NCI-H2227 (cell line): ENCODE data around the gene CYSRT1.
A peak's percentile ranks its signal among the peaks of the same experiment; 100 is the strongest.

Experiments used
- DNase-seq: peaks from one replicate; lab custom pipeline; 2025; ENCODE audit not compliant: unreplicated experiment; lab: John Stamatoyannopoulos, UW

Gene CYSRT1

DNA sequence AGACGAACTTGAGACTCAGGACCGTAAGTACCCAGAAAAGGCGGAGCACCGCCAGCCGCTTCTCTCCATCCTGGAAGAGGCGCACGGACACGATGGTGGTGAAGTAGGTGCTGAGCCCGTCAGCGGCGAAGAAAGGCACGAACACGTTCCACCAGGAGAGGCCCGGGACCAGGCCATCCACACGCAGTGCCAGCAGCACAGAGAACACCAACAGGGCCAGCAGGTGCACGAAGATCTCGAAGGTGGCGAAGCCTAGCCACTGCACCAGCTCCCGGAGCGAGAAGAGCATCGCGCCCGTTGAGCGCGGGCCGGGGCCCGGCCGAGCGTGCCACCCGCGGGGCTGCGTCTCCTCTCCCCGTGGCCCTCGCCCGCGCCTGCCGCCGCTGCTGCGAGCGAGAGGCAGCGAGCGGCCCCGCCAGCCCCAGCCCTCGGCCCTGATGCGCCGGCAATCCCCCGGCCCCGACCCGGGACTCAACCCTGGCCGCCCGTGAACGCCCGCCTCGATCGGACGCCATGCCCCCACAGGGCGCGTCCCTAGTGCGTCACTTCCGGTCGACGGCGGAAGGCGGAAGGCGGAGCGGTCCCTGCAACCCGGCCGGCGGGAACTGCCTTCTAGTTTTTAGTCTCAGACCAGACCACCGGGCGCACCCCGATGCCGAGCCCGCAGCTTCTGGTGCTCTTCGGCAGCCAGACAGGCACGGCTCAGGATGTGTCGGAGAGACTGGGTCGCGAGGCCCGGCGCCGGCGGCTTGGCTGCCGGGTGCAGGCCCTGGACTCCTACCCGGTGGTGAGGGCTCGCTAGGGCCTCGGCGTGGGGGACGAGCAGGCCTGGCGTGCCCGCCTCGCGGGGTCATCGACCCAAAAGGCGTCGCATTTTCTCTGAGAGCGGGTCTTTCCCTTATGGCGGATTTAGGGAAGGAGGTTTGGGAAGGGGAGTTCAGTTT is 19.6 kb upstream of the CYSRT1 start, which contains the start of the genes NDOR1 and TMEM203:
Gene NDOR1 (plus strand): TSS at position 575 of the 944 bp plus-strand sequence. CDS start 78 bp downstream, at position 653.
Gene TMEM203 (minus strand): TSS at position 523 of the 944 bp plus-strand sequence. CDS start 234 bp downstream, at position 289.
- peak; percentile 90 for DNase-seq

DNA sequence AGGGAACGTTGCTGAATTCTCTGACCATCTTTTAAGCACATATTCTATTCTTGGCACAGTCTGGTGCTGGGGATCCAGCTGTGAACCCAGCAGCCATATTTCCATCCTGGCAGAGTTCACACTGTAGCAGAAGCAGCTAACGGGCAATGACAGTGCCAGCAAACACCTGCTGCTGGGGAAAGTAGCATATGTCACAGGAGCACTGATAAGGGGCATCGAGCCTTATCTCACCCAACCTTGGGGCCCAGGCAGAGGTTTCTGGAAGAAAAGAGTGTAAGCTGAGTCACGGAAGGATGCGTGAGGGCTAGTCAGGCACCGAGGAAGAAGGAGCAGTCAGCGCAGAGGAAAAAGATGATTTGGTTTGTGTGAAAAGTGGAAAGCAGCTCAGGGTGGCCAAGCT is 18.4 kb upstream of the CYSRT1 start:
- DNase-seq: no peak

DNA sequence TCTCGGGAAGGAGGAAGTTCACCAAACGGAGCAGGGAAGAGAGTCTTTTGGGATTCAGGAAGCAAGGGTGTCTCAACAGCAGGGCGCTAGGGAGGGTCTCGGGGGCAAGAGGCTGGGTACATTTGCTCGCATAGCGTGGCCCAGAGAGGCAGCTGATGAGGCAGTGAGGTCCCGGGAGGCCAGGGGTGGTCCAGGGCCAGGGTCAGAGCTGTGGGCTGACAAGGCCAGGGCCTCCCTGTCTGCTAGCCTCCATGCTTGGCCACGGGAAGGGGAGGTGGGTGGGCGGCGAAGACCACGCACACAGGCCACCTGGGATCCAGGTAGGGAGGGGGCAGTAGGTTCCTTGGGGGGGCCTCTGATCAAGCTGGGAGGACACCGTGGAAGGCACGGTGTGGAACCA is 13.4 kb upstream of the CYSRT1 start:
- no peak for DNase-seq

DNA sequence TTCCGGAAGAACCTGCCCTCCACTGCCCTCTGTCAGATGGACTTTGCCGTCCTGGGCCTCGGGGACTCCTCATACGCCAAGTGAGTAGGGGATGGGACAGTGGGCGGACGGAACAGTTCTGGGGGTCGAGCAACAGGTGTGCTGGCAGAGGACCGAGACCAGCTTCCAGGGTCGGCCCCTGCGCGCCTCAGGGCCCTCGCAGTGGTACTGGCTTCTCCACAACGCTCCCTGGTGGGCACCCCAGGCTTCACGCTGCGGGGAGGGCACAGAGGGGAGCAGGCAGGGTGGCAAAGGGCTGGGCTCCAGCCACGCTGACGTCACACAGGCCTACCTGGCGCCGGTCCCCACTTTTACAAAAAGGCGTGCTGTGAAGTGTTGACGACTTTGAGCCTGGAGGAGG is 12.5 kb upstream of the CYSRT1 start:
- no peak for DNase-seq

DNA sequence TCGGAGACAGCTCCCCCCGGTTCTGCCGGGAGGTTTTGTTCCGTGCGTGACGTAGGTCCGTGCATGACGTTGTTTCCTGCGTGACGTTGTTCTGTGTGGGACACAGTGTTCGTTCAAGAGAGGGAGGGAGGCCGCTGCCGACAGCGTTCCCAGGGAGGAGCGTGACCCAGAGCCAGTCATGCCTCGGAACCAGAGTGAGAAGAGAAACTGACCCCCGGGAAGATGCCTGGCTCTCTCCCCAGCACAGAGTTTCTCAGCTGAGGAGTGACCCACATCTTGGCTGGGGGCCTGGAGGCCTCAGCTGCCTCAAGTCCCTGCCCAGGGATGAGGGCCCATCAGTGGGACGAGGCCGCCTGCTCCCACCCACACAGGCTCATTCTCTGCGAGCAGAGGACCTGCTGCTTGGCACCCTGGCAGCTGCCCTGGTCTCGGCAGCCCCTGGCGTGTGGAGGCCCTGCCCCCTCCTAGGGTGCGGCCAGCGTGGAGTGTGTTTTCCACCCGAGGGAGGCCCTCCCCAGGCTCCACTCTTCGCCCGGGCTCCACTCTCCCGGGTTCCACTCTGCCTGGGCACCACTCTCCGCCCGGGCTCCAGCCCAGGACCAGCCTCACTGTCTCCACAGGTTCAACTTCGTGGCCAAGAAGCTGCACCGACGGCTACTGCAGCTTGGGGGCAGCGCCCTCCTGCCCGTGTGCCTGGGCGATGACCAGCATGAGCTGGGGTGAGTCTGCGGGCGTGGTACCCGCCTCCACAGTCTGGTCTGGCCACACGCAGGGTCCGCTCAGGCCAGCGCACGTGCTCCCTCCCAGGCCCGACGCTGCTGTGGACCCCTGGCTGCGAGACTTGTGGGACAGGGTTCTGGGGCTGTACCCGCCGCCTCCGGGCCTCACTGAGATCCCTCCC is 11.6 kb upstream of the CYSRT1 start:
- DNase-seq: no peak

DNA sequence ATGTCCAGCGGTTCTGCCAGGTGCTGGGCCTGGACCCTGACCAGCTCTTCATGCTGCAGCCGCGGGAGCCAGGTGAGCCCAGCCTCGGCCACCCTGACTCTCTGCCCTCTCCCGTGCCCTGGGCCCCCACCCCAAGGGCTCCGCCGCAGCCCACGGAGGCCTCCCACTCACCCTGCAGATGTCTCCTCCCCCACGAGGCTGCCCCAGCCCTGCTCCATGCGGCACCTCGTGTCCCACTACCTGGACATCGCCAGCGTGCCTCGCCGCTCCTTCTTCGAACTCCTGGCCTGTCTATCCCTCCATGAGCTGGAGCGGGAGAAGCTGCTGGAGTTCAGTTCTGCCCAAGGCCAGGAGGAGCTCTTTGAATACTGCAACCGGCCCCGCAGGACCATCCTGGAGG is 10.4 kb upstream of the CYSRT1 start:
- DNase-seq: no peak

DNA sequence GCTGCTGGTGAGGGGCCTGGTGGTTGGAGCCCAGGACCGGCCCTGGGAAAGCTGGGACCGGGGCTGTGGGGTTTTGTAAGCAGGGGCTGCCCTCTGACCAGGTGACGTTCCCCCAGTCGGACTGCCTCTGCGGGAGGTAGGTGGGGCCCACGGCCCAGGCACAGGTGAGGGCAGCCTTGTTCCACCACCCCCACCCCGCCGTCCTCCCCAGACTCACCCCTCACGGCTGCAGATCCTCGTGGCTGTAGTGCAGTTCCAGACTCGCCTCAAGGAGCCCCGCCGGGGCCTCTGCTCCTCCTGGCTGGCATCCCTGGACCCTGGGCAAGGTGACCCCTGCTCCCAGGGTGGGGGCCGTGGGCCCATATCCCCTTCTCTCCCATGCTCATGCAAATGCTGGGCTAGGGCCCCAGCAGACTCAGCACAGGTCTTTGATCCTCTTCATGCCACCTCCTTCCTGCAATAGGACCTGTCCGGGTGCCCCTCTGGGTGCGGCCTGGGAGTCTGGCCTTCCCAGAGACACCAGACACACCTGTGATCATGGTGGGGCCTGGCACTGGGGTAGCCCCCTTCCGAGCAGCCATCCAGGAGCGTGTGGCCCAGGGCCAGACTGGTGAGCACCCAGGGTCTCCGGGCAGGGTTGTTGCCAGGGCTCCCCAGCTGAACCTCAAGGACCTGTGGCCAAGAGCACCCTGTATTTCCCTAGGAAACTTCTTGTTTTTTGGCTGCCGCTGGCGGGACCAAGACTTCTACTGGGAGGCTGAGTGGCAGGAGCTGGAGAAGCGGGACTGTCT is 9.6 kb upstream of the CYSRT1 start:
- DNase-seq: no peak

DNA sequence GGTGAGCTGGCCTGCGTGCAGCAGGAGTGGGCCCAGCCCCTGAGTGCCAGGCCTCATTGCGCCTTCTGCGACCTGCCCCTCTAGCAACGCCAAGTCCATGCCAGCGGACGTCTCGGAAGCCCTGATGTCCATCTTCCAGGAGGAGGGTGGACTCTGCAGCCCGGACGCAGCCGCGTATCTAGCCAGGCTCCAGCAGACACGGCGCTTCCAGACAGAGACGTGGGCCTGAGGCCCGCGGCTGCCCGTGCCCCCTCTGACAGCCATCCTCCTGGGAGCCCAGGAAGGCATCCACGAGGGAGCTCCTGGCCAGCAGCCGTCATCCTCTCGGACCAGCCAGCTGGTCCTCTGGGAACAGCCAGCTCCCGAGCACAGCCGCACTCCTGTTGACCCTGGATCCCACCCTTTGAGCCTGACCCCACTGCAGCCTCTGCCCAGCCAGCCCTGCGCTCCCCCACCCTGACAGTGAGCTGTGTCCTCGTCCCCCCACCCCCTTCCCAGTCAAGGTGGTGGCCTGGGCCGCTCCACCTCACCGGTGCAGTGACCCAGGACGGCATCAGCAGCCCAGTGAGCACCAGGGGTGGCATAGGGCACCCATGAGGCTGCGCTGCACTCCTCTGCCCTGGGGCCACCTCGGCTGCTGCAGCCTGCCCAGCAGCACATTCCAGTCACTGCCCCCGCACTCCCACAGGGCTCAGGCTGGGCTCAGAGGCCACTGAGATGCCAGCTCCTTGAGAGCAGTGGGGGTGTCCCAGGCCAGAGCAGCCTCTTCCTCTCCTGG is 8.6 kb upstream of the CYSRT1 start:
- DNase-seq: no peak

DNA sequence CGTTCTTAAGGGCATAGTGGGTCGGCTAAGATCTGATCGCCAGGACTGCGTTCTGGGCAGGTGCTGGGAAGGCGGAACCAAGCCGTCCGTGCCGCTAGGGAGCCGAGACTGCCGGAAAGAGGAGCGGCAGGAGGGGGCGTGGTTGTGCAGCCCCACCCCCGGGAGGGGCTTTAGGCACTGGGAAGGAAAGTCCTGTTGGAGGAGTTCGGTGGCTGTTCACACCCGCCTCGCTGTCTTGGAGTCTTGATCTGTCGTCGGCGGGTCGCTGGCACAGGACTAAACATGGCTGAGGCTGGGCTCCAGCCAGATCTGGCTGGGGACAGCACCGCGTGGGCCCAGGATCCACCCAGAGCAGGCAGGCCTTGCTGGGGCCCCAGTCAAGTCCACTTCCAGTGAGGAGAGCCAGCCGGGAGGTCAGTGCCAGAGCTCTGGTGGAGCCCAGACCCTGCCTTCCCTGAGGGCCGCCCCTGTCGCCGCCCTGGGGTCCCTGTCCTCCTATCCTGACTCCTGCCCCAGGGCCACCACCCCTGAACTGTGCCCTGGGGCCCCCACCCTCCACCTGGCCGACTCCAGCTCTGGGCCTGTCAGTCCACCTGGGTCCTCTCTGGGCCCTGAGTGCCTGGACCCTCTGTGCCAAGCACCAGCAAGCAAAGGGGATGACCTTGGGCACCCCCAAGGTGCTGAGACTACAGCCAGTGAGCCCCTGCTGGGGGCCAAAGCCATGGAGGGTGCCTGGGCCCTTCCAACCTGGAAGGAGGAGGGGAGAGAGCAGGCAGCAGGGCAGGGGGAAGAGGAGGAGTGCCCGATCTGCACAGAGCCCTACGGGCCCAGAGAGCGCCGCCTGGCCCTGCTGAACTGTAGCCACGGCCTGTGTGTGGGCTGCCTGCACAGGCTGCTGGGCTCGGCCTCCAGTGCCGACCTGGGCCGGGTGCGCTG is 7.4 kb upstream of the CYSRT1 start:
- peak; percentile 84 for DNase-seq

DNA sequence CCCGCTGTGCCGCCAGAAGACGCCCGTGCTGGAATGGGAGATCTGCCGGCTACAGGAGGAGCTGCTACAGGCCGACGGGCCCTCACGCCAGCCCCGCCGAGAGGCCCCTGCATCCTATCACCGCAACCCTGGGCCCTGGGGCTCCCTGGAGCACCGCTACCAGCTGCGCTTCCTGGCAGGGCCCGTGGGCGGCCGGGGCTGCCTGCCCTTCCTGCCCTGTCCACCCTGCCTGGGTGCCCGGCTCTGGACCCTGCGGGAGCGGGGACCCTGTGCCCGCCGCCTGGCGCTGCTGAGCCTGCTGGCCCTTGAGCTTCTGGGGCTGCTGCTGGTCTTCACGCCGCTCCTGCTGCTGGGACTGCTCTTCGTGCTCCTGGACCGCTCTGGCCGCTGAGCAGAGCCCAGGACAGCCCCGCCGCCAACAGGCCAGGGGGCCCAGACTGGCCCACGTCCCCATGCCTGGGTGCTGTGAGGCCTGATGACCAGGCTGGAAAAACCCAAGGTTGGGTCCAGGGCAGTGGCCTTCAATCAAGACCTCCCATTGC is 6.7 kb upstream of the CYSRT1 start:
- DNase-seq: no peak

DNA sequence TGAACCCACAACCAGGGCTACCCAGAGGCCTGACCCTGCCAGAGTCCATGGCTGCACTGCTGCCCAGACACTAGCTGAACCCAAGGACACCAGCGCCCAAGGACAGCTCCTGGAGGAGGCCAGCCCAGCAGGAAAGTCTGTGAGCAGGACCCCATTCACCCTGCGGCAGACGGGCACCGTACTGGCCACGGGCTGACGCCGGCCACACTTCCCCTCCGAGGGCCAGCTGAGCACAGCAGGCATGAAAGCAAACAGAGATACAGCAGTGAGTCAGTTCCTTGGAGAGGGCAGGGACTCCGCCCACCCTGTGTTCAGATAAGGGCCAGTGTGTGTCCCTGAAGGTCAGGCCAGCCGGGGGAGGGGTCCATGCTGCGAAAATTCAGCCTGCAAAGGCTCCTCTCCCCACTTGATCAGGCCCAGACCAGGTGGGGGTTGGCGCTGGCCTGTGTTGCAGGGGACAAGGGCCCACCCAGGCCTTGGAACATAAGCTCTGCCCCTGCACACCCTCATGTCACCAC is 6.2 kb upstream of the CYSRT1 start:
- no peak for DNase-seq

DNA sequence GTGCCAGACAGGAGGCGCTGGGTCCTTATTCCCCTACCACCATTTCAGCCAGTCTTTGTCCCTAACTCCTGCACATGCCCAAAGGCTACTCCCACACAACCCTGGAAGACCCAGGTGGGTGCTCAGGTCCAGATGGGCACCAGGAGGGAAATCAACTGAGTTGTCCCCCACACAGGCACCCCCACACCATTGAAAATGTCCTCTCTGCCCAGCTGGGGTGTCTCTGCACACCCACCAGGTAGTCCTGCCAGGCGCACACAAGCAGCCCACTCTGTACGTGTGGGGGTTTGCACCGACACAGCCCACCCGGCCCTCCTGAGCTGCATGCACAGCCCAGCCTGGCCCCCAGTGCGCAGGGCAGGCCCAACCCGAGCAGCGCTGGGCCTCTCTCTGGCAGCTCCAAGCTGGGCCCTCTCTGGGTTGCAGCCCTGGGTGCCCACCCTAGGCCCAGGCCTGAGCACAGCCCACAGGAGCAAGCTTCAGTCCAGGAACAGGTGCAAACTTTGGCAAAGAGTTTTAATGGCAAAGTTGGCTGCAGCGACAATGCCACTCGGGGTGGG is 5.1 kb upstream of the CYSRT1 start:
- no peak for DNase-seq

DNA sequence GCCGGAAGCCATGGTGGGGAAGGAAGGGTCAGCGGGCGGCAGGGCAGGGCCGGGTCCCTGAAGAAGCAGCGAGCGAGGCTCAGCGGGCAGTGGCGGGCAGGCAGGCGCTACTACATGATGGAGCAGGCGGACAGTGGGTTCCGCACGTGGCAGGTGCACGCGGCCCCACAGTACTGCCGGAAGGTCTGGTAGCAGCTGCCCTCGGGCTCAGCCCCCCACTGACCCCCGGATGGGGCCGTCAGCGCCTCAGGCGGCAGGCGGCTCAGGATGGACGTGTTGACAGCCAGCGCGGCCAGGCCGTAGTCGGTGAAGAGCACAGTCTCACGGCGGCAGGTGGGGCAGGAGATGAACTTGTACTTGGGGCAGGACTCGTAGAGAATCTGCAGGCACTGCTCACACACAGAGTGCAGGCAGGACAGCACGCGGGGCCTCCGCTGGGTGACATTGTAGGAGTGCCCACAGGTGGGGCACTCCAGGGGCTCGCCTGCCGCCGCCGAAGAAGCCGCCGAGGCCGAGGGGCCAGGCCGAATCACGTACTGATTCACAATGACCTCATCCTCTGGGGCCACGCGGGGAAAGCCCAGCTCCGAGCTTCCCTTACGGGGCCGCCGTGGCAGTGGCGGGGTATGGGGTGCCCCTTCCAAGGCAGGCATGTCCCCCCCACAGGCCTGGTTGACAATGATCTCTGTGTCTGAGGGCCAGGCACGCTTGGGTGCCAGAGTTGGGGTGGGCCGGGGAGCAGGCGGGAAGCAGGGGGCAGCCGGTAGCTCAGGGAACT is 4.5 kb upstream of the CYSRT1 start:
- no peak for DNase-seq

DNA sequence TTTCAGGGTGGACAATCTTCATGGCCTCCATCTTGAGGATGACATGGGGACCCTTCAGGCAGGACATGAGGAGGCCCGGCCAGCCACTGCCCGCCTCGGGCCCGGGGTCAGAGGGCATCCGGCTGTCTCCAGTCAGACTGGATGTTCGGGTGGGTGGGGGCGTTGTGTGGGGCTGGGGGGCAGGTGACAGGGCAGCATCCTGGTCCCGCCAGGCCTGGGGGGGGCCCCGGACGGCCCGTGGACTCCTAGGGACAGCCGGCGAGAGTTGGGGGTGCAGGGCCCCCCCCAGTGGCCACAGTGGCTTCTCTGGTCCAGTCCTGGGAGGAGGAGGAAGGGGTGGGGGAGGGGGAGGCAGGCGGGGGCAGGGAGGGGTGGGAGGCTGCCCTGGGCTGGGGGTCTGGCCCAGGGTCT is 3.9 kb upstream of the CYSRT1 start:
- DNase-seq: no peak

DNA sequence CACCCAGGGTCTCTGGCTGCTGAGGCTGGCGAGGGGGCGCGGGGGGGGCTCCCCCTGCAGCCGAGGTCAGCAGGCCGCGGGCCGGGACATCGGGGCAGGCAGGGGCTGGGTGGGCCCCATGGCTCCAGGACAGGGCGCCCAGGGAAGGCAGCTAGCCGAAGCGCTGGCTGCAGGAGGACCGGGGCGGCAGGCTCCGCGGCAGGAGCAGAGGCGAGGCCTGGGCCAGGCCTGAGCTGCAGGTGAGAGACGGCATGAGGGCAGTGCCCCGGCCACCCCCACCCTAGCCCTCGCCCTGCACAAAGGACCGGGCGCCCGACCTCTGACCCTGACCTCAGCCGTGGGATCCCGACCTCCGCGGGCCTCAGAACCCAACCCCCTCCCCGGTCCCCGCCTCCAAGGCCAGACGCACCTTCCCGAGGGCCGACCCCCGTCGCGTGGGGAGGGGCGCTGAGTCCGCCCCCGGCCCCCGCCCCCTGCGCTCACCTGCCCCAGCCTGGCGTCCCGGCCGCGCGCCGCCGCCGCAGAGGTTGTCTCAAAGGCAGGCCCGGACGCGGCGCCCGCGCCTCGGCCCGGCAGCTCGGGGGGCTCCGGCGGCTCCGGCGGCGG is 3.4 kb upstream of the CYSRT1 start:
- peak; percentile 43 for DNase-seq

DNA sequence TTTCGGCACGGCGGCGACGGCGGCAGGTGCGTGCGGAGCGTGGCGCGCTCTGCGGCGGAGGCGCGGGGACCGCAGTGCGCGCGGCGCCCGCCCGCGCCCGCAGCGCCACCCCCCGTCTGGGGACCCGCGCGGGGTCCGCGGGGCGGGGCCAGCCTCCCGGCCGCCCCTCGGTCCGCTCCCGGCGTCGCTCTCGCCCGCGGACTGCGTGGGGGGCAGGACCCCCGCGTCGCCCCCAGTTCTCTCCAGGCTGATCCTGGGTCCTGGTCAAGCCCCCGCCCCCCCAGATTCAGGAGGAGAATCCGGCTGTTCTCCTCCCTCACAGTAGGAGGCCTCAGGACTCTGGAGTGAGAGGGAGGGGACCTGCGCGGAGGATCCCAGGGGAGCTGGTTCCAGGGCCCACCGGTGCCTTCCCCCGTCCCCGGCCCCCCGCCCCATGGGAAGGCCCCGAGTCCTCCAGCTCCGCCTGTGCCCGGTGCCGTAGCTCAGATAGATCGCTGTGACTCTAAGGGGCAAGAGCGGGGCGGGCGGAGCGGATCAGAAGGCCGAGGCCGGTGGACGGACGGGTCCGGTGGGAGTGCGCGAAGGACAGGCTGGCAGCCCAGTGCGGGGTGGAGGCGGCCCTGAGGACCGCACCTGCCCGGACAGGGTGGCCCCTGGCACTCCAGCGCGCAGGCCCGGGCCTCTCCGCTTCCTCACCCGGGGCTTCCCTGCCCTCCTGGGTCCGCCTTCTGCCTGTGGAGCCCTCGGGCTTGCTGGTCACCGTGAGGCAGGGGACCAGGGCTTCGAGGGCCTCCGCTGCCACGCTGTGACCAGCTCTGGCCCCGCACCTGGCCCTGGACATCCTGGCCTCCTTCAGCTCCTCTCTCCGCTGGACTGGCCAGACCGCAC is 2.5 kb upstream of the CYSRT1 start, which contains the start of gene RNF208:
Gene RNF208 (minus strand): TSS at position 51 of the 888 bp plus-strand sequence. CDS start 1,028 bp downstream, outside the sequence.
- peak; percentile 35 for DNase-seq
